Measurements from ENCODE around the gene MAVS. TPM values are rescaled to one million over a fixed set of nuclear protein-coding genes. Genes with fewer than 3 reads are reported as not detected.
"Not testable (repeated sequence)": the region's sequence is repeated elsewhere in the genome, so short reads cannot be mapped to it uniquely, and the experiment has no call there.

The MAVS gene
- total RNA-seq, 1 donor from 2014 or later, result 35.7 TPM

GRCh38 chr20:3840201-3840600 is 6.4 kb upstream of the MAVS start:
- intact Hi-C loops (cut with DNase I); ATAC-seq (ENCODE audit: poor library complexity); DNase-seq: not testable (repeated sequence)

- no peak for DNase-seq
- intact Hi-C loops (cut with DNase I), result no loop called here
- no peak for ATAC-seq (ENCODE audit: poor library complexity)
Measured at GRCh38 chr20:3842348-3842930, 4.2 kb upstream of the MAVS start.

GRCh38 chr20:3843490-3843889 is 3.1 kb upstream of the MAVS start:
- intact Hi-C loops (cut with DNase I), result no loop called here
- DNase-seq (no peak), ATAC-seq (ENCODE audit: poor library complexity) (no peak)

GRCh38 chr20:3843990-3844619 is 2.5 kb upstream of the MAVS start:
- ATAC-seq (ENCODE audit: poor library complexity); intact Hi-C loops (cut with DNase I); DNase-seq: not testable (repeated sequence)

GRCh38 chr20:3846378-3846739 is 275 bp upstream of the MAVS start:
- intact Hi-C loops (cut with DNase I), result no loop called here
- DNase-seq (no peak), ATAC-seq (ENCODE audit: poor library complexity) (no peak)

- no peak for ATAC-seq (ENCODE audit: poor library complexity)
Measured at GRCh38 chr20:3847429-3847940, 851 bp downstream of the MAVS start.

GRCh38 chr20:3848565-3848964 is 1.9 kb downstream of the MAVS start:
- ATAC-seq (ENCODE audit: poor library complexity), result no peak
- DNase-seq, result no peak
- intact Hi-C loops (cut with DNase I), result no loop called here

More at GRCh38 chr20:3847429-3847940, 851 bp downstream of the MAVS start:
- intact Hi-C loops (cut with DNase I), result no loop called here
- no peak for DNase-seq

GRCh38 chr20:3854462-3854871 is 7.8 kb downstream of the MAVS start:
- no peak for DNase-seq
- intact Hi-C loops (cut with DNase I), result no loop called here
- no peak for ATAC-seq (ENCODE audit: poor library complexity)

GRCh38 chr20:3857405-3857804 is 10.8 kb downstream of the MAVS start:
- intact Hi-C loops (cut with DNase I), result no loop called here
- ATAC-seq (ENCODE audit: poor library complexity) (no peak), DNase-seq (no peak)

- no peak for DNase-seq
- intact Hi-C loops (cut with DNase I), result no loop called here
- ATAC-seq (ENCODE audit: poor library complexity), result no peak
Measured at GRCh38 chr20:3858689-3859088, 12.1 kb downstream of the MAVS start.

GRCh38 chr20:3861191-3861590 is 14.6 kb downstream of the MAVS start:
- DNase-seq (no peak), ATAC-seq (ENCODE audit: poor library complexity) (no peak)
- intact Hi-C loops (cut with DNase I), result loop anchor here (10.0 kb wide), 1 partner anchor 176 kb away; the partner anchor contains the start of gene ADAM33

- no peak for ATAC-seq (ENCODE audit: poor library complexity)
Measured at GRCh38 chr20:3862333-3862732, 15.7 kb downstream of the MAVS start.

GRCh38 chr20:3863317-3863716 is 16.7 kb downstream of the MAVS start:
- ATAC-seq (ENCODE audit: poor library complexity), result no peak
- intact Hi-C loops (cut with DNase I), result loop anchor here (10.0 kb wide), 1 partner anchor 179 kb away; the partner anchor contains the start of gene ADAM33
- no peak for DNase-seq

More at GRCh38 chr20:3862333-3862732, 15.7 kb downstream of the MAVS start:
- no peak for DNase-seq
- intact Hi-C loops (cut with DNase I), result loop anchor here (10.0 kb wide), 1 partner anchor 178 kb away; the partner anchor contains the start of gene ADAM33

- ATAC-seq (ENCODE audit: poor library complexity) (no peak), DNase-seq (no peak)
- intact Hi-C loops (cut with DNase I), result loop anchor here (10.0 kb wide), 1 partner anchor 180 kb away; the partner anchor contains the start of gene ADAM33
Measured at GRCh38 chr20:3864518-3864917, 17.9 kb downstream of the MAVS start.

GRCh38 chr20:3865152-3865886 is 18.7 kb downstream of the MAVS start:
- ATAC-seq (ENCODE audit: poor library complexity) (no peak), DNase-seq (no peak)
- intact Hi-C loops (cut with DNase I), result loop anchor here (10.0 kb wide), 1 partner anchor 181 kb away; the partner anchor contains the start of gene ADAM33

GRCh38 chr20:3865887-3866407 is 19.3 kb downstream of the MAVS start:
- intact Hi-C loops (cut with DNase I), result loop anchor here (10.0 kb wide), 1 partner anchor 181 kb away; the partner anchor contains the start of gene ADAM33
- ATAC-seq (ENCODE audit: poor library complexity) (no peak), DNase-seq (no peak)

- intact Hi-C loops (cut with DNase I), result loop anchor here (10.0 kb wide), 1 partner anchor 182 kb away; the partner anchor contains the start of gene ADAM33
- ATAC-seq (ENCODE audit: poor library complexity) (no peak), DNase-seq (no peak)
Measured at GRCh38 chr20:3866464-3866863, 19.8 kb downstream of the MAVS start.

GRCh38 chr20:3867802-3868201 is 21.2 kb downstream of the MAVS start:
- ATAC-seq (ENCODE audit: poor library complexity) (no peak), DNase-seq (no peak)
- intact Hi-C loops (cut with DNase I), result loop anchor here (10.0 kb wide), 1 partner anchor 183 kb away; the partner anchor contains the start of gene ADAM33
